SK-N-SH treated with all-trans-retinoic acid at 6 μM for 48 hours (cell line): ENCODE measurements around the gene LRBA.

Source experiments
- ATAC-seq: fragments of 200-7000 bp; cut with Tn5 transposase; 3 replicates; pipeline ENCODE4 v1.9.1; 2020; ENCODE audit warnings: mild to moderate bottlenecking, moderate library complexity
- ARNTL ChIP-seq: fragments of 450-650 bp; formaldehyde crosslinking; IDR thresholded peaks from 2 replicates; pipeline ENCODE4 v1.5.0; 2020; ENCODE audit warnings: low read depth, mild to moderate bottlenecking, moderate library complexity, borderline replicate concordance
- BACH2 ChIP-seq: fragments of 250-450 bp; sonication (Bioruptor Pico); IDR thresholded peaks from 2 replicates; pipeline ENCODE4 v1.9.0; 2021; ENCODE audit warnings: mild to moderate bottlenecking, borderline replicate concordance
- ESRRG ChIP-seq: fragments of 250-450 bp; sonication (Bioruptor Pico); IDR thresholded peaks from 2 replicates; pipeline ENCODE4 v1.6.1; 2021; ENCODE audit warnings: mild to moderate bottlenecking
- GLIS3 ChIP-seq: fragments of 250-450 bp; sonication (Bioruptor Pico); IDR thresholded peaks from 2 replicates; pipeline ENCODE4 v1.5.0; 2020; ENCODE audit warnings: mild to moderate bottlenecking, moderate library complexity
- ISL1 ChIP-seq: fragments of 250-450 bp; sonication (Bioruptor Pico); IDR thresholded peaks from 2 replicates; pipeline ENCODE4 v2.1.2; 2022; ENCODE audit warnings: mild to moderate bottlenecking, moderate library complexity
- OSR1 ChIP-seq: fragments of 250-450 bp; sonication (Bioruptor Pico); IDR thresholded peaks from 2 replicates; pipeline ENCODE4 v1.8.0; 2022; ENCODE audit warnings: moderate library complexity, mild to moderate bottlenecking, inconsistent platforms
- POU6F1 ChIP-seq: fragments of 250-450 bp; sonication (Bioruptor Pico); IDR thresholded peaks from 2 replicates; pipeline ENCODE4 v1.8.0; 2021; ENCODE audit warnings: low read depth, mild to moderate bottlenecking, moderate library complexity, borderline replicate concordance
- PPARA ChIP-seq: fragments of 250-450 bp; sonication (Bioruptor Pico); IDR thresholded peaks from 2 replicates; pipeline ENCODE4 v1.5.0; 2020; ENCODE audit warnings: mild to moderate bottlenecking, borderline replicate concordance
- TCF4 ChIP-seq: fragments of 250-450 bp; sonication (Bioruptor Pico); IDR thresholded peaks from 2 replicates; pipeline ENCODE4 v1.8.0; 2021; ENCODE audit warnings: mild to moderate bottlenecking, moderate library complexity, borderline replicate concordance
- TOX ChIP-seq: fragments of 250-450 bp; sonication (Bioruptor Pico); IDR thresholded peaks from 2 replicates; pipeline ENCODE4 v1.8.0; 2021; ENCODE audit warnings: mild to moderate bottlenecking, moderate library complexity, borderline replicate concordance
- TSHZ2 ChIP-seq: fragments of 250-450 bp; sonication (Bioruptor Pico); IDR thresholded peaks from 2 replicates; pipeline ENCODE4 v1.5.0; 2020; ENCODE audit warnings: mild to moderate bottlenecking, moderate library complexity
- ZC3H10 ChIP-seq: fragments of 250-450 bp; sonication (Bioruptor Pico); IDR thresholded peaks from 2 replicates; pipeline ENCODE4 v1.5.1; 2021; ENCODE audit warnings: mild to moderate bottlenecking, moderate library complexity
- ZFP3 ChIP-seq: fragments of 250-450 bp; sonication (Bioruptor Pico); IDR thresholded peaks from 2 replicates; pipeline ENCODE4 v1.5.0; 2020; ENCODE audit warnings: mild to moderate bottlenecking, moderate library complexity
- ZNF565 ChIP-seq: fragments of 450-650 bp; formaldehyde crosslinking; conservative IDR thresholded peaks from 2 replicates; pipeline ENCODE4 v1.5.0; 2020; ENCODE audit warnings: low read depth, mild to moderate bottlenecking, moderate library complexity
- ZNF8 ChIP-seq: fragments of 450-650 bp; formaldehyde crosslinking; IDR thresholded peaks from 2 replicates; pipeline ENCODE4 v1.5.0; 2020; ENCODE audit warnings: mild to moderate bottlenecking, moderate library complexity
- TF ChIP-seq, protein P1 (sequence below): fragments of 250-450 bp; sonication (Bioruptor Pico); IDR thresholded peaks from 2 replicates; pipeline ENCODE4 v1.5.1; 2021; ENCODE audit warnings: mild to moderate bottlenecking, moderate library complexity
- TF ChIP-seq, protein P2 (sequence below): fragments of 250-450 bp; sonication (Bioruptor Pico); IDR thresholded peaks from 2 replicates; pipeline ENCODE4 v1.5.1; 2020; ENCODE audit warnings: low read depth, mild to moderate bottlenecking, moderate library complexity
- TF ChIP-seq, protein P3 (sequence below): fragments of 250-450 bp; sonication (Bioruptor Pico); IDR thresholded peaks from 2 replicates; pipeline ENCODE4 v1.8.0; 2020; ENCODE audit warnings: mild to moderate bottlenecking, moderate library complexity, borderline replicate concordance

Gene LRBA

DNA sequence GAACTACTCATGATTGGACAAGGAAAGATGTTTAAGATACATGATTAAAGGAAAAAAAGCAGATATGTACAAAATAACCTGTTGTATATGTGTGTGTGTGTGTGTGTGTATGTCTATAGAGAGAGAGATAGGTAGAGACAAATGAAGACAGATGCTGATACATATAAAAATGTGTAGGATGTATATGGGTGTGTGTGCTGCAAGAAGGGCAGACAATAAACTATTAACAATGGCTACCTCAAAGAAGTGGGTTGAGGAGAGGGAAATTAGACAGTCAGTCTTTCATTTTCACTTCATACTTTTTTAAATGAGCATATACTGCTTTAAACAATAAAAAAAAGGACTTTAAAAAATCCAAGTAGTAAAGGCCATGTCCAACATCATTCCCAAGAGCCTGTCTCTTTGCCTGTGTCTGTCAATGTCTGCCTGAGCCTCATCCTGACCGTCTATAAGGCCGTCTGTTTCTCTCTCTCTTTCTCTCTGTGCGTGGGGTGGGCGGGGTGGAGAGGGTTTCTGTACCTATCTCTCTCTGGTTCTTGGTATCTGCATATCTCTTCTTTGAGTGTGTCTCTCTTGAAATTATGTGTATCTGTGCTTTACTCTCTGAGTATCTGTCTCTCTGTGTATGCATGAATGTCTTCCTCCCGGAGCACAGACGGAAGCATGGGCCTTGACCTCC lies 62.8 kb downstream of the LRBA start (continued):
- TF ChIP-seq ZNF565 (CRISPR knock-in tag) (no peak), TSHZ2 (CRISPR knock-in tag) (no peak), ZC3H10 (CRISPR knock-in tag) (no peak), POU6F1 (CRISPR knock-in tag) (no peak), BACH2 (CRISPR knock-in tag) (no peak), ISL1 (CRISPR knock-in tag) (no peak)

DNA sequence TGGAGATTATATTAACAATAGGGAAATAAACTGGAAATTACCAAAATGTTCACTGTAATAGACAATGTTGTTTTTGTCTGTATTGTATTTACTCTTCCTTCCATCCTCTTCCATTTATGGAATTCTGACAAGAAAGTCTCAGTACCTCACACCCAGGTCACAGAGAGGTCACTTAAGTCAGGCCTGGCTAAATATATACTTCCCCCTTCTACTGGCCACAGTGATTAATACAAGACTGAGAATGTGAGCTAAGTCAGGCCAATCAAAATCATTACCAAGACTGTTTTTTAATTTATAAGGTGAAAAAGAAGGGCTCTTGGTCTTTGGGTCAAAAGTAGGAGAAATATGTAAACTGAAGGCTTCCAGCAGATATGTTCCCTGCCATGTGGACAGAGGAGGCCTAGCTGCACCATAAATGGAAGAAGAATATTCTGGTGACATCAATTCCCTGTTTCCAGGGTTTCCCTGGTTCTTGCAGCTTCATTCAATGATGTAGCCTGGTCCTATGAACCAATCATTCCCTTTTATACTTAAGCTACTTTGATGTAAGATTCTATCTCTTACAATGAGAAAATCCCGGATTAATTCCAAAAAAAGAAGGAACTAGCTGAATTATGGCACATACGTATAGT lies 64.3 kb downstream of the LRBA start:
- ATAC-seq, result no peak

More for the DNA sequence above, 64.3 kb downstream of the LRBA start:
- TF ChIP-seq ARNTL, result no peak
- no peak for TF ChIP-seq ZNF8
- TF ChIP-seq BACH2 (CRISPR knock-in tag), result no peak
- TF ChIP-seq TCF4 (CRISPR knock-in tag), result no peak
- TF ChIP-seq GLIS3 (CRISPR knock-in tag), result no peak
- TF ChIP-seq, protein P1, sequence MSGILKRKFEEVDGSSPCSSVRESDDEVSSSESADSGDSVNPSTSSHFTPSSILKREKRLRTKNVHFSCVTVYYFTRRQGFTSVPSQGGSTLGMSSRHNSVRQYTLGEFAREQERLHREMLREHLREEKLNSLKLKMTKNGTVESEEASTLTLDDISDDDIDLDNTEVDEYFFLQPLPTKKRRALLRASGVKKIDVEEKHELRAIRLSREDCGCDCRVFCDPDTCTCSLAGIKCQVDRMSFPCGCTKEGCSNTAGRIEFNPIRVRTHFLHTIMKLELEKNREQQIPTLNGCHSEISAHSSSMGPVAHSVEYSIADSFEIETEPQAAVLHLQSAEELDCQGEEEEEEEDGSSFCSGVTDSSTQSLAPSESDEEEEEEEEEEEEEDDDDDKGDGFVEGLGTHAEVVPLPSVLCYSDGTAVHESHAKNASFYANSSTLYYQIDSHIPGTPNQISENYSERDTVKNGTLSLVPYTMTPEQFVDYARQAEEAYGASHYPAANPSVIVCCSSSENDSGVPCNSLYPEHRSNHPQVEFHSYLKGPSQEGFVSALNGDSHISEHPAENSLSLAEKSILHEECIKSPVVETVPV, result no peak
- TF ChIP-seq ESRRG, result no peak
- no peak for TF ChIP-seq TOX (CRISPR knock-in tag)
- TF ChIP-seq PPARA (CRISPR knock-in tag), result no peak
- no peak for TF ChIP-seq TSHZ2 (CRISPR knock-in tag)
- no peak for TF ChIP-seq POU6F1 (CRISPR knock-in tag)
- TF ChIP-seq, protein P2, sequence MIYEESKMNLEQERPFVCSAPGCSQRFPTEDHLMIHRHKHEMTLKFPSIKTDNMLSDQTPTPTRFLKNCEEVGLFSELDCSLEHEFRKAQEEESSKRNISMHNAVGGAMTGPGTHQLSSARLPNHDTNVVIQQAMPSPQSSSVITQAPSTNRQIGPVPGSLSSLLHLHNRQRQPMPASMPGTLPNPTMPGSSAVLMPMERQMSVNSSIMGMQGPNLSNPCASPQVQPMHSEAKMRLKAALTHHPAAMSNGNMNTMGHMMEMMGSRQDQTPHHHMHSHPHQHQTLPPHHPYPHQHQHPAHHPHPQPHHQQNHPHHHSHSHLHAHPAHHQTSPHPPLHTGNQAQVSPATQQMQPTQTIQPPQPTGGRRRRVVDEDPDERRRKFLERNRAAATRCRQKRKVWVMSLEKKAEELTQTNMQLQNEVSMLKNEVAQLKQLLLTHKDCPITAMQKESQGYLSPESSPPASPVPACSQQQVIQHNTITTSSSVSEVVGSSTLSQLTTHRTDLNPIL (CRISPR knock-in tag), result no peak
- TF ChIP-seq, protein P3, sequence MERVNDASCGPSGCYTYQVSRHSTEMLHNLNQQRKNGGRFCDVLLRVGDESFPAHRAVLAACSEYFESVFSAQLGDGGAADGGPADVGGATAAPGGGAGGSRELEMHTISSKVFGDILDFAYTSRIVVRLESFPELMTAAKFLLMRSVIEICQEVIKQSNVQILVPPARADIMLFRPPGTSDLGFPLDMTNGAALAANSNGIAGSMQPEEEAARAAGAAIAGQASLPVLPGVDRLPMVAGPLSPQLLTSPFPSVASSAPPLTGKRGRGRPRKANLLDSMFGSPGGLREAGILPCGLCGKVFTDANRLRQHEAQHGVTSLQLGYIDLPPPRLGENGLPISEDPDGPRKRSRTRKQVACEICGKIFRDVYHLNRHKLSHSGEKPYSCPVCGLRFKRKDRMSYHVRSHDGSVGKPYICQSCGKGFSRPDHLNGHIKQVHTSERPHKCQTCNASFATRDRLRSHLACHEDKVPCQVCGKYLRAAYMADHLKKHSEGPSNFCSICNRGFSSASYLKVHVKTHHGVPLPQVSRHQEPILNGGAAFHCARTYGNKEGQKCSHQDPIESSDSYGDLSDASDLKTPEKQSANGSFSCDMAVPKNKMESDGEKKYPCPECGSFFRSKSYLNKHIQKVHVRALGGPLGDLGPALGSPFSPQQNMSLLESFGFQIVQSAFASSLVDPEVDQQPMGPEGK (CRISPR knock-in tag), result no peak
- no peak for TF ChIP-seq OSR1
- TF ChIP-seq ZFP3 (CRISPR knock-in tag), result no peak
